ENCODE results near the gene XXYLT1.

The XXYLT1 gene

GRCh38 chr3:195028877-195029606, 241.9 kb downstream of the XXYLT1 start:
- no peak for DNase-seq (ENCODE audit: extremely low spot score)
- POLR2A ChIA-PET, result no interaction called here
- TF ChIP-seq L3MBTL2 (conservative IDR thresholded peaks at IDR 0.05) (no peak), BHLHE40 (IDR thresholded peaks at IDR 0.05; ENCODE audit: borderline replicate concordance) (no peak), ELF4 (IDR thresholded peaks at IDR 0.05) (no peak), SP1 (IDR thresholded peaks at IDR 0.05) (no peak), ZNF384 (IDR thresholded peaks at IDR 0.05) (no peak), FOXK2 (IDR thresholded peaks at IDR 0.05) (no peak), NFRKB (IDR thresholded peaks at IDR 0.05) (no peak), TARDBP (IDR thresholded peaks at IDR 0.05) (no peak)
- TF ChIP-seq, protein P1, sequence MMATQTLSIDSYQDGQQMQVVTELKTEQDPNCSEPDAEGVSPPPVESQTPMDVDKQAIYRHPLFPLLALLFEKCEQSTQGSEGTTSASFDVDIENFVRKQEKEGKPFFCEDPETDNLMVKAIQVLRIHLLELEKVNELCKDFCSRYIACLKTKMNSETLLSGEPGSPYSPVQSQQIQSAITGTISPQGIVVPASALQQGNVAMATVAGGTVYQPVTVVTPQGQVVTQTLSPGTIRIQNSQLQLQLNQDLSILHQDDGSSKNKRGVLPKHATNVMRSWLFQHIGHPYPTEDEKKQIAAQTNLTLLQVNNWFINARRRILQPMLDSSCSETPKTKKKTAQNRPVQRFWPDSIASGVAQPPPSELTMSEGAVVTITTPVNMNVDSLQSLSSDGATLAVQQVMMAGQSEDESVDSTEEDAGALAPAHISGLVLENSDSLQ (IDR thresholded peaks at IDR 0.05), result no peak
- CTCF ChIA-PET, result no interaction called here

GRCh38 chr3:195025884-195026200, 245.1 kb downstream of the XXYLT1 start:
- POLR2A ChIA-PET, result no interaction called here
- TF ChIP-seq, protein P1 (IDR thresholded peaks at IDR 0.05), result no peak
- TF ChIP-seq FOXM1 (IDR thresholded peaks at IDR 0.05; ENCODE audit: borderline replicate concordance) (no peak), LEF1 (IDR thresholded peaks at IDR 0.05; ENCODE audit: borderline replicate concordance) (no peak), SP1 (IDR thresholded peaks at IDR 0.05) (no peak), CTBP1 (IDR thresholded peaks at IDR 0.05; ENCODE audit: borderline replicate concordance) (no peak), SUZ12 (IDR thresholded peaks at IDR 0.05) (no peak), HDGF (IDR thresholded peaks at IDR 0.05; ENCODE audit: borderline replicate concordance) (no peak)
- CTCF ChIA-PET, result no interaction called here
- no peak for DNase-seq (ENCODE audit: extremely low spot score)

DNA sequence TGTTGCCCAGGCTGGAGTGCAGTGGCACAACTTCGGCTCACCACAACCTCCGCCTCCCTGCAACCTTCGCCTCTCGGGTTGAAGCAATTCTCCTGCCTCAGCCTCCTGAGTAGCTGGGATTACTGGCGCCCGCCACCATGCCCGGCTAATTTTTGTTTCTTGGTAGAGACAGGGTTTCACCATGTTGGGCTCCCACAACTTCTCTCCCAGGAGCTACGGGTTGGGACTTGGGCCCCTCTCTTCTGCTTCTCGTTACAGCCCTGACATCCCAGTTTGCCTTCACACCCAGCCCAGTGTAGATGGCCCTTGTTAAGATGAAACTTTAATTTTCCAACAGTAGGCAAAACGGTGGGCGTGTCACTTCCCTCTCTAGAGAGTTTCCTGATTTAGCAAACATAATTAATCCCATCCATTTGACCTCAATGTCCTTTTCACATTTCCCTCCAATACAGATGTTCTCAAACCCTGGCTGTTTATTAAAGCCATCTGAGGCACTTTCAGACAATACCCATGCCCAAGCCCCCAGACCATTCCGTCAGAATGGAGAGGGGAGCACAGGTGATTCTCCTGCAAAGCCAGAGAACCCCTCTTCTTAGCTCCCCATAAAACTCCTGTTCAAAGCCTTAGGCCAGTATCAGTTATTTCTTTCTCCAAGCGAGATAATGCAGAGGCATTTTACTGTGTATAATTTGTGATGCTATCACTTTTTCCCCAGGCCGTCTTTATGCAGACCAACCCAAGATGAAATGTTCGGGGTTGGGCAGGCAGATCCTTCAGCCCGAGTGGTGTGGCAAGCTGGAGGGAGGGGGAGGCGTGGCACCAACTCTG, 245.7 kb downstream of the XXYLT1 start:
- no peak for DNase-seq (ENCODE audit: extremely low spot score)
- ChIA-PET POLR2A (no interaction called here), CTCF (no interaction called here)
- TF ChIP-seq L3MBTL2 (conservative IDR thresholded peaks at IDR 0.05), result no peak
- TF ChIP-seq FOXA1 (IDR thresholded peaks at IDR 0.05), result no peak
- TF ChIP-seq, protein P1 (IDR thresholded peaks at IDR 0.05), result no peak
- no peak for TF ChIP-seq SUZ12 (IDR thresholded peaks at IDR 0.05)
- TF ChIP-seq CTBP1 (IDR thresholded peaks at IDR 0.05; ENCODE audit: borderline replicate concordance), result no peak
- no peak for TF ChIP-seq LEF1 (IDR thresholded peaks at IDR 0.05; ENCODE audit: borderline replicate concordance)
- no peak for TF ChIP-seq TARDBP (IDR thresholded peaks at IDR 0.05)
- no peak for TF ChIP-seq HDGF (IDR thresholded peaks at IDR 0.05; ENCODE audit: borderline replicate concordance)
- no peak for TF ChIP-seq ZNF384 (IDR thresholded peaks at IDR 0.05)
- no peak for TF ChIP-seq NFRKB (IDR thresholded peaks at IDR 0.05)
- TF ChIP-seq BHLHE40 (IDR thresholded peaks at IDR 0.05; ENCODE audit: borderline replicate concordance), result no peak
- no peak for TF ChIP-seq FOXK2 (IDR thresholded peaks at IDR 0.05)
- no peak for TF ChIP-seq ELF4 (IDR thresholded peaks at IDR 0.05)
- TF ChIP-seq ARNT (IDR thresholded peaks at IDR 0.05), result no peak
- TF ChIP-seq FOXM1 (IDR thresholded peaks at IDR 0.05; ENCODE audit: borderline replicate concordance), result no peak

GRCh38 chr3:195023989-195024388, 247.0 kb downstream of the XXYLT1 start:
- CTCF ChIA-PET, result no interaction called here
- TF ChIP-seq TARDBP (IDR thresholded peaks at IDR 0.05) (no peak), BHLHE40 (IDR thresholded peaks at IDR 0.05; ENCODE audit: borderline replicate concordance) (no peak), SUZ12 (IDR thresholded peaks at IDR 0.05) (no peak)
- POLR2A ChIA-PET, result no interaction called here
- no peak for DNase-seq (ENCODE audit: extremely low spot score)

DNA sequence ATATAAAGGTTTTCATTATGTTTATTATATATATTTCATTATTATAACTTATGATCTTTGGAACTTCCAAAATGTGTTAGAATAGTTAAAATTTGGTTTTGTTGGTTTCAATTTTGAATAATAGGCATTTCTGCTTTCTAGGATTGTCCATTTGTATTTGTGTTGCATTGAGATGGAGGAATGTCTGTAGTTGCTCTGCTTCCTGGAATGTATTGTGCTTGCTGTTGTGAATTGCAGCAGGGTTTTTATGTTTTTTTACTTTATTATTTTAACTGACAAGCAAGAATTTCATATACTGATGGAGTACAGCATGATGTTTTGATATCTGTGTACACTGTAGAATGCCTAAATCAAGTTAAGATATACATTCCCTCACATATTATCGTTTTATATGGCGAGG, 247.4 kb downstream of the XXYLT1 start:
- CTCF ChIA-PET, result no interaction called here
- no peak for DNase-seq (ENCODE audit: extremely low spot score)
- POLR2A ChIA-PET, result no interaction called here
- TF ChIP-seq SP1 (IDR thresholded peaks at IDR 0.05), result no peak
- TF ChIP-seq, protein P1 (IDR thresholded peaks at IDR 0.05), result no peak
- TF ChIP-seq HDGF (IDR thresholded peaks at IDR 0.05; ENCODE audit: borderline replicate concordance), result no peak
- no peak for TF ChIP-seq LEF1 (IDR thresholded peaks at IDR 0.05; ENCODE audit: borderline replicate concordance)
- no peak for TF ChIP-seq ARNT (IDR thresholded peaks at IDR 0.05)
- no peak for TF ChIP-seq ELF4 (IDR thresholded peaks at IDR 0.05)
- no peak for TF ChIP-seq BHLHE40 (IDR thresholded peaks at IDR 0.05; ENCODE audit: borderline replicate concordance)

DNA sequence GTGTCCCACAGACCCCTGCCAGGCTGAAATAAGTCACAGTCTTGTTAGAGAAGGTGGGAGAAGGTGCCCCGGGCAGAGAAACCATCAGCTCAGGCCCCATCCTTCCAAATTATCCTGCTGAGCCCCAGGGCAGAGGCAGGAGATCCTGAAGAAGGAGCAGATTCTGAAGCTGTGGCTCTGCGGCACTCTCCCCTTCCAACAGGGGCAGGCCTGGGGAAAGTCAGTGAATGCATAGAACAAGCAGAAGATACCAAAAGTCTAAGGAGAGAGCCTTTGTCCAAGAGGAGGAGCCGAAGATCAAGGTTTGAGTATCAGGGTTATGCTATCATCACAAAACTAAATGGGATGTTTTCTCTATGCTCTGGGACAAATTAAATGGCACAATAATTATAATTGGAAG, 249.3 kb downstream of the XXYLT1 start:
- no peak for TF ChIP-seq ZNF384 (IDR thresholded peaks at IDR 0.05)
- TF ChIP-seq L3MBTL2 (conservative IDR thresholded peaks at IDR 0.05), result no peak
- no peak for TF ChIP-seq NFRKB (IDR thresholded peaks at IDR 0.05)
- no peak for TF ChIP-seq FOXA1 (IDR thresholded peaks at IDR 0.05)
- TF ChIP-seq LEF1 (IDR thresholded peaks at IDR 0.05; ENCODE audit: borderline replicate concordance), result no peak
- TF ChIP-seq, protein P1 (IDR thresholded peaks at IDR 0.05), result no peak
- no peak for TF ChIP-seq CTBP1 (IDR thresholded peaks at IDR 0.05; ENCODE audit: borderline replicate concordance)
- TF ChIP-seq FOXM1 (IDR thresholded peaks at IDR 0.05; ENCODE audit: borderline replicate concordance), result no peak
- no peak for TF ChIP-seq TARDBP (IDR thresholded peaks at IDR 0.05)
- TF ChIP-seq BHLHE40 (IDR thresholded peaks at IDR 0.05; ENCODE audit: borderline replicate concordance), result no peak
- no peak for TF ChIP-seq ELF4 (IDR thresholded peaks at IDR 0.05)
- TF ChIP-seq SUZ12 (IDR thresholded peaks at IDR 0.05), result no peak
- TF ChIP-seq FOXK2 (IDR thresholded peaks at IDR 0.05), result no peak
- TF ChIP-seq HDGF (IDR thresholded peaks at IDR 0.05; ENCODE audit: borderline replicate concordance), result no peak
- TF ChIP-seq ARNT (IDR thresholded peaks at IDR 0.05), result no peak
- no peak for TF ChIP-seq SP1 (IDR thresholded peaks at IDR 0.05)
- CTCF ChIA-PET, result no interaction called here
- POLR2A ChIA-PET, result no interaction called here
- no peak for DNase-seq (ENCODE audit: extremely low spot score)

All from HEK293T (cell line).